NCI-H446 treated with DMSO at 0.1 percent for 48 hours (cell line): ENCODE data around the gene TPPP.
"Not testable (repeated sequence)": the region's sequence is repeated elsewhere in the genome, so short reads cannot be mapped to it uniquely, and the experiment has no call there.

ENCODE experiments used
- DNase-seq: peaks from one replicate; lab custom pipeline; 2025; lab: John Stamatoyannopoulos, UW

TPPP gene

GRCh38 chr5:694042-694431, 885 bp upstream of the TPPP start:
- not testable (repeated sequence) for DNase-seq

- not testable (repeated sequence) for DNase-seq
These were observed 567 bp downstream of the TPPP start for GRCh38 chr5:692529-693041.

GRCh38 chr5:691817-692528, 1.2 kb downstream of the TPPP start:
- DNase-seq = no peak

- not testable (repeated sequence) for DNase-seq
These were observed 2.1 kb downstream of the TPPP start for GRCh38 chr5:691049-691448.

- not testable (repeated sequence) for DNase-seq
These were observed 2.9 kb downstream of the TPPP start for GRCh38 chr5:690293-690692.

GRCh38 chr5:688348-689010, 4.7 kb downstream of the TPPP start:
- DNase-seq = not testable (repeated sequence)

- DNase-seq = not testable (repeated sequence)
These were observed 6.2 kb downstream of the TPPP start for GRCh38 chr5:686936-687335.

- DNase-seq = not testable (repeated sequence)
These were observed 7.0 kb downstream of the TPPP start for GRCh38 chr5:686172-686523.

- no peak for DNase-seq
These were observed 7.6 kb downstream of the TPPP start for GRCh38 chr5:685262-686171.

GRCh38 chr5:684751-685216, 8.4 kb downstream of the TPPP start:
- no peak for DNase-seq

- DNase-seq = no peak
These were observed 9.3 kb downstream of the TPPP start for GRCh38 chr5:683551-684481.

GRCh38 chr5:682651-683358, 10.3 kb downstream of the TPPP start:
- DNase-seq = not testable (repeated sequence)

GRCh38 chr5:682216-682615, 10.9 kb downstream of the TPPP start:
- DNase-seq = not testable (repeated sequence)

GRCh38 chr5:681317-682191, 11.6 kb downstream of the TPPP start:
- not testable (repeated sequence) for DNase-seq

GRCh38 chr5:680836-681235, 12.3 kb downstream of the TPPP start:
- not testable (repeated sequence) for DNase-seq

GRCh38 chr5:680118-680795, 12.9 kb downstream of the TPPP start:
- DNase-seq = not testable (repeated sequence)

GRCh38 chr5:679166-679895, 13.8 kb downstream of the TPPP start:
- DNase-seq = not testable (repeated sequence)

- not testable (repeated sequence) for DNase-seq
These were observed 14.6 kb downstream of the TPPP start for GRCh38 chr5:678521-678920.
